Endothelial cell of umbilical vein (primary cell): ENCODE results near the gene SORCS2. TPM values are rescaled to one million over a fixed set of nuclear protein-coding genes. Genes with fewer than 3 reads are reported as not detected.

ENCODE experiments used
- BruUV-seq: library from RNA; stranded (reverse); fragments of 400-500 nt; replicated peaks from 2 replicates; lab custom pipeline; 2021; lab: Mats Ljungman, UMichigan
- CTCF ChIA-PET: fragments of 300-600, 350-600 bp; sonication (Branson Sonifier 250); formaldehyde crosslinking; loops from one replicate; lab custom pipeline; 2021; ENCODE audit warnings: antibody characterized with exemption, inconsistent platforms; lab: Charles Lee
- POLR2A ChIA-PET: fragments of 300-600, 350-600 bp; sonication (Branson Sonifier 250); formaldehyde crosslinking; loops from one replicate; lab custom pipeline; 2021; ENCODE audit warnings: antibody characterized with exemption, inconsistent platforms; lab: Charles Lee
- DNase-seq: peaks from one replicate; pipeline ENCODE4 v3.0.0-alpha.2; 2011; ENCODE audit warnings: low read depth, low spot score
- FAIRE-seq: peaks from 2 replicates; lab custom pipeline; 2011; peaks lifted over from hg19 to GRCh38; lab: Jason Lieb, UNC
- H2AFZ ChIP-seq: 2 replicates; pipeline ENCODE4 v1.6.0; 2012; ENCODE audit warnings: low read depth, low read length, control low read depth, inconsistent platforms
- H3K27ac ChIP-seq: 2 replicates; pipeline ENCODE4 v1.5.1; 2011; ENCODE audit warnings: low read depth, mild to moderate bottlenecking, control low read depth, low read length, moderate library complexity; ENCODE audit not compliant: insufficient read depth
- H3K27me3 ChIP-seq, 2 experiments: 2 replicates each; pipeline versions ENCODE4 v1.6.0 to v1.6.1; 2011; ENCODE audit warnings: low read length in 2 of 2, mixed read lengths in 1 of 2; ENCODE audit not compliant: control insufficient read depth in 2 of 2, insufficient read depth in 2 of 2
- H3K36me3 ChIP-seq, 2 experiments: 2 replicates in 1 of 2; 3 replicates in 1 of 2; pipeline ENCODE4 v1.5.1; 2011; ENCODE audit warnings: low read length in 2 of 2, mild to moderate bottlenecking in 1 of 2, moderate library complexity in 1 of 2; ENCODE audit not compliant: control insufficient read depth in 2 of 2, insufficient read depth in 2 of 2; ENCODE audit errors: extremely low read depth in 1 of 2
- H3K4me1 ChIP-seq: 3 replicates; pipeline ENCODE4 v1.5.1; 2011; ENCODE audit warnings: mild to moderate bottlenecking, low read length; ENCODE audit not compliant: control insufficient read depth, insufficient read depth; ENCODE audit errors: extremely low read depth
- H3K4me2 ChIP-seq: 2 replicates; pipeline ENCODE4 v1.6.1; 2011; ENCODE audit warnings: low read length, control low read depth, mixed read lengths; ENCODE audit not compliant: insufficient read depth
- H3K4me3 ChIP-seq, 3 experiments: fragments of 200-600 bp in 1 of 3; sonication (generic), shearing (Covaris generic) in 1 of 3; replicated peaks in 1 of 3; 2 replicates each; pipeline ENCODE4 v1.5.1; 2011 to 2016; ENCODE audit warnings: control low read depth in 3 of 3, low read length in 3 of 3, mild to moderate bottlenecking in 2 of 3, inconsistent platforms in 1 of 3, low read depth in 1 of 3, moderate library complexity in 1 of 3; ENCODE audit not compliant: insufficient read depth in 1 of 3
- H3K79me2 ChIP-seq: 2 replicates; pipeline ENCODE4 v1.6.0; 2012; ENCODE audit warnings: low read length, inconsistent platforms; ENCODE audit not compliant: control insufficient read depth, insufficient read depth
- H3K9ac ChIP-seq: replicated peaks from 2 replicates; pipeline ENCODE3; 2011; ENCODE audit warnings: low read length, control low read depth; ENCODE audit not compliant: insufficient read depth; ENCODE audit errors: extremely low read depth
- H3K9me1 ChIP-seq: replicated peaks from 3 replicates; pipeline ENCODE4 v1.6.0; 2011; ENCODE audit warnings: mild to moderate bottlenecking, low read length; ENCODE audit not compliant: control insufficient read depth, insufficient read depth; ENCODE audit errors: extremely low read depth
- H3K9me3 ChIP-seq: replicated peaks from 2 replicates; pipeline ENCODE4 v1.5.1; 2012; ENCODE audit warnings: low read length, inconsistent platforms; ENCODE audit not compliant: control insufficient read depth, insufficient read depth
- H4K20me1 ChIP-seq: replicated peaks from 2 replicates; pipeline ENCODE3; 2011; ENCODE audit warnings: mild to moderate bottlenecking, low read length; ENCODE audit not compliant: control insufficient read depth, insufficient read depth; ENCODE audit errors: extremely low read depth
- CTCF ChIP-seq, 2 donors: IDR thresholded peaks; 1 replicate in 1 of 2; 2 replicates in 1 of 2; pipeline ENCODE4 v1.5.1; 2011; ENCODE audit warnings: low read length in 2 of 2, mild to moderate bottlenecking in 2 of 2, moderate library complexity in 2 of 2, control low read depth in 1 of 2, inconsistent platforms in 1 of 2, low read depth in 1 of 2; ENCODE audit not compliant: insufficient read depth in 1 of 2; ENCODE audit errors: extremely low read depth in 1 of 2
- EZH2 ChIP-seq: IDR thresholded peaks from 2 replicates; pipeline ENCODE4 v1.6.1; 2012; ENCODE audit warnings: borderline replicate concordance, low read depth, mild to moderate bottlenecking, moderate library complexity, low read length, inconsistent platforms; ENCODE audit not compliant: severe bottlenecking
- FOS ChIP-seq: IDR thresholded peaks from 2 replicates; pipeline ENCODE4 v1.6.1; 2011; ENCODE audit warnings: mild to moderate bottlenecking, low read length, moderate library complexity, borderline replicate concordance; ENCODE audit not compliant: insufficient read depth
- GATA2 ChIP-seq: IDR thresholded peaks from 2 replicates; pipeline ENCODE4 v1.7.0; 2011; ENCODE audit warnings: low read depth, mild to moderate bottlenecking, moderate library complexity, mixed read lengths, low read length; ENCODE audit not compliant: insufficient read length, insufficient read depth
- JUN ChIP-seq: IDR thresholded peaks from 2 replicates; pipeline ENCODE4 v1.6.1; 2011; ENCODE audit warnings: borderline replicate concordance, low read depth; ENCODE audit not compliant: insufficient read length, insufficient read depth
- MAX ChIP-seq: IDR thresholded peaks from 2 replicates; pipeline ENCODE4 v1.6.1; 2011; ENCODE audit not compliant: insufficient read depth, insufficient read length
- MYC ChIP-seq: IDR thresholded peaks from one replicate; pipeline ENCODE4 v1.6.1; 2011; ENCODE audit warnings: mild to moderate bottlenecking, low read depth, low read length
- POLR2A ChIP-seq: IDR thresholded peaks from 2 replicates; pipeline ENCODE4 v1.6.1; 2012; ENCODE audit warnings: low read depth, mild to moderate bottlenecking, control low read depth, low read length
- POLR2AphosphoS5 ChIP-seq: IDR thresholded peaks from 2 replicates; pipeline ENCODE4 v1.6.1; 2012; ENCODE audit warnings: low read depth, mild to moderate bottlenecking, control low read depth, low read length, moderate library complexity; ENCODE audit not compliant: insufficient read depth
- dilution Hi-C: fragments of 300-500 bp; cut with MboI; formaldehyde crosslinking; loops from one replicate; pipeline ENCODE4 v1.15.0; 2019; ENCODE audit warnings: low sequenced_read_pairs; ENCODE audit not compliant: extremely low pct_ligation_motif_present
- intact Hi-C: fragments of 100-400 bp; cut with micrococcal nuclease; formaldehyde crosslinking; loops from one replicate; pipeline ENCODE4 v1.10.0; 2022
- polyA plus RNA-seq, 4 experiments: library from polyadenylated mRNA; depleted of rRNA in 3 of 4; stranded (reverse) in 3 of 4; unstranded in 1 of 4; fragments of >200 nt; gene quantifications; 2 replicates each; pipeline versions ENCODE4 v1.2.1 to v1.2.3, GENCODE V29; 2011 to 2012; ENCODE audit warnings: missing spikeins in 1 of 4
- total RNA-seq: library from RNA; stranded (reverse); gene quantifications from 2 replicates; pipeline ENCODE4 v1.2.3, GENCODE V29; 2021

The SORCS2 gene
- total and polyA plus RNA-seq, 2 donors (not counting 3 experiments of a cell fraction or from before 2014, with no cell fraction given), result not detected

DNA sequence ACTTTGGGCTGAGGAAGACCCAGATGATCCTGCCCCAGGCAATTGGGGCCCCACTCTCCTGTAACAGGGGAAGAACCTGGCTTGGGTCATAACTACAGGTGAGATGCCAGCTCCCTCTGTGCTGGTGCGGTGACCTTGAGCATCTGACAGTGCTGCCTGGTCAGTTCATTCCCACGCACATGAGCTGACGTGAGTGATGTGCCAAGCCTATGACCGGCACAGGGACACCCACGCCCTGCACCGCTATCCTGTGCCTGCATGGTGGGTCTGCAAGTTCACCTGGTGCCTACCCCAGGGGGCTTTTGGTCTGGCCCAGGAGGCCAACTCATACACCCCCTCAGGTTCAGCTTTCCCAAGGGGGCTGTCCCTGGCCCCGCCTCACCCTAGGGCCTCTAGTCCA, 366.1 kb downstream of the SORCS2 start:
- Histone ChIP-seq H4K20me1 (no peaks in the 10 kb centered on the region), H3K9me1 (no peaks in the 10 kb centered on the region), H3K4me3 (no peak overlapping the region), H3K4me1 (no peaks in the 10 kb centered on the region), H2AFZ (no peak overlapping the region), H3K36me3 (no peaks in the 10 kb centered on the region), H3K4me2 (no peak overlapping the region), H3K27ac (no peak overlapping the region), H3K9me3 (peaks cover 2% of the 10 kb centered on the region), H3K79me2 (no peaks in the 10 kb centered on the region), H3K27me3 (no peaks in the 10 kb centered on the region), H3K9ac (no peak overlapping the region)
- dilution Hi-C loops (no loop called here), intact Hi-C loops (no loop called here)
- CTCF ChIA-PET, result no interaction called here
- no peak for FAIRE-seq
- TF ChIP-seq EZH2, result no peak
- TF ChIP-seq JUN, result no peak
- no peak for TF ChIP-seq GATA2
- TF ChIP-seq POLR2AphosphoS5, result no peak
- no peak for TF ChIP-seq MAX
- TF ChIP-seq FOS, result no peak
- TF ChIP-seq MYC, result no peak
- TF ChIP-seq POLR2A, result no peak
- TF ChIP-seq CTCF (IDR thresholded peaks at IDR 0.05; ENCODE audit: extremely low read depth in 1 of 2, insufficient read depth in 1 of 2, low read depth in 1 of 2, low read length in 2 of 2), result no peak
- DNase-seq, result no peak
- POLR2A ChIA-PET, result no interaction called here
- BruUV-seq, result no TSS peak
